ENCODE measurements around the gene CYP27A1. TPM values are rescaled to one million over a fixed set of nuclear protein-coding genes. Genes with fewer than 3 reads are reported as not detected.

CYP27A1 gene
- total RNA-seq, 1 donor from 2014 or later: 53.1 TPM

DNA sequence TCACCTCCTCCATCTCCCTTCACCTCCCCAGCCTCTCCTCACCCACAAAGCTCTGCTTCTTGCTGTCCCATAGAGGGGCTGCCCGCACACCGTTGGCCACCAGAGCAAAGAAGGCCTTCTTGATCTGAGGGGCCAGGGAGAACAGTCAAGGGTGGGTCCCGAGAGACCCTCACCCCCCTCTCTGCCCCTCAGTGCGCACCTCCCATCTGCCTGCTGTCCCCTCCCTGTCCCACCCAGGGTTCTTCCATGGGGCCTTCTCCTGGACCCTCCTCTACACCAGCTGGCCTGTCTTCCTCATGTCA is 46.5 kb downstream of the CYP27A1 start:
- H3K4me3 ChIP-seq: no peak overlapping the region
- H3K36me3 ChIP-seq: no peaks in the 10 kb centered on the region
- no peaks in the 10 kb centered on the region for H3K9me3 ChIP-seq
- H3K4me1 ChIP-seq: peaks cover 8 to 29% of the 10 kb centered on the region in 2 donors
- no peaks in the 10 kb centered on the region for H3K27me3 ChIP-seq
- TF ChIP-seq, protein P1, sequence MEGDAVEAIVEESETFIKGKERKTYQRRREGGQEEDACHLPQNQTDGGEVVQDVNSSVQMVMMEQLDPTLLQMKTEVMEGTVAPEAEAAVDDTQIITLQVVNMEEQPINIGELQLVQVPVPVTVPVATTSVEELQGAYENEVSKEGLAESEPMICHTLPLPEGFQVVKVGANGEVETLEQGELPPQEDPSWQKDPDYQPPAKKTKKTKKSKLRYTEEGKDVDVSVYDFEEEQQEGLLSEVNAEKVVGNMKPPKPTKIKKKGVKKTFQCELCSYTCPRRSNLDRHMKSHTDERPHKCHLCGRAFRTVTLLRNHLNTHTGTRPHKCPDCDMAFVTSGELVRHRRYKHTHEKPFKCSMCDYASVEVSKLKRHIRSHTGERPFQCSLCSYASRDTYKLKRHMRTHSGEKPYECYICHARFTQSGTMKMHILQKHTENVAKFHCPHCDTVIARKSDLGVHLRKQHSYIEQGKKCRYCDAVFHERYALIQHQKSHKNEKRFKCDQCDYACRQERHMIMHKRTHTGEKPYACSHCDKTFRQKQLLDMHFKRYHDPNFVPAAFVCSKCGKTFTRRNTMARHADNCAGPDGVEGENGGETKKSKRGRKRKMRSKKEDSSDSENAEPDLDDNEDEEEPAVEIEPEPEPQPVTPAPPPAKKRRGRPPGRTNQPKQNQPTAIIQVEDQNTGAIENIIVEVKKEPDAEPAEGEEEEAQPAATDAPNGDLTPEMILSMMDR (IDR thresholded peaks at IDR 0.05): no peak
- H3K27ac ChIP-seq: no peak overlapping the region
- no peak for DNase-seq (ENCODE audit: low spot score in 2 of 2)
- intact Hi-C loops (cut with DNase I): no loop called here

DNA sequence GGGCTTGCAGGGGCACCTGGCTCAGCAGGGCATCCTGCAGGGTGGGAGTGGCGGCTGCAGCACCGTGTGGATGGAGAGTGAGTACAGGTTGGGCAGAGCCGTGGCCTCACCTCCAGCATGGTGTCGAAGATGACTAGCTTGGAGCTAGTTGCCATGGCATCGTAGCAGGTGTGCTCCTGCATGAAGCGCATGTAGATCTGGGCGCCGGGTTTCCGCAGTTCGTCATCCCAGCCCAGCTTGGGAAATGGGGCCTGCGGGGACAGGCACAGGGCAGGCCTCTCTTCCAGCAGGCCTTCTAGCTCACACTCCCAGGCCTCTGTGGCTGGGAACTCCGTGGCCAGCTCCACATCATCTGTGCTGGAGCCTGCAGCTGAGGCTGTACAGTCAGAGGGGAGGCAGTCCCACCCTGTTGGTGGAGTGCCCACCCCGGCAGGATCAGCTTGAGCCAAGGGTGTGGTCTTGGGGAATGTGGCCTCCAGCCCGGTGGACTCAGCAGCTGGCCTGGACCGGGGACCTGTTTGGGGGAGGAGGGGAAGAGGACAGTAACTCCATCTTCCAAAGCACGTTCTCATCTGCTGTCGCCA is 48.0 kb downstream of the CYP27A1 start:
- intact Hi-C loops (cut with DNase I): loop anchor here (5.0 kb wide), 2 partner anchors 98 to 118 kb away; partner anchors contain the start of gene TTLL4
- H3K27ac ChIP-seq: peak overlapping the region; percentile 80 to 83
- peaks cover 8 to 29% of the 10 kb centered on the region in 2 donors for H3K4me1 ChIP-seq
- TF ChIP-seq, protein P1 (IDR thresholded peaks at IDR 0.05): no peak
- DNase-seq (ENCODE audit: low spot score in 2 of 2): peak in 1 of 2 donors; percentile 78
- H3K9me3 ChIP-seq: no peaks in the 10 kb centered on the region
- H3K4me3 ChIP-seq: no peak overlapping the region
- no peaks in the 10 kb centered on the region for H3K27me3 ChIP-seq
- no peaks in the 10 kb centered on the region for H3K36me3 ChIP-seq

DNA sequence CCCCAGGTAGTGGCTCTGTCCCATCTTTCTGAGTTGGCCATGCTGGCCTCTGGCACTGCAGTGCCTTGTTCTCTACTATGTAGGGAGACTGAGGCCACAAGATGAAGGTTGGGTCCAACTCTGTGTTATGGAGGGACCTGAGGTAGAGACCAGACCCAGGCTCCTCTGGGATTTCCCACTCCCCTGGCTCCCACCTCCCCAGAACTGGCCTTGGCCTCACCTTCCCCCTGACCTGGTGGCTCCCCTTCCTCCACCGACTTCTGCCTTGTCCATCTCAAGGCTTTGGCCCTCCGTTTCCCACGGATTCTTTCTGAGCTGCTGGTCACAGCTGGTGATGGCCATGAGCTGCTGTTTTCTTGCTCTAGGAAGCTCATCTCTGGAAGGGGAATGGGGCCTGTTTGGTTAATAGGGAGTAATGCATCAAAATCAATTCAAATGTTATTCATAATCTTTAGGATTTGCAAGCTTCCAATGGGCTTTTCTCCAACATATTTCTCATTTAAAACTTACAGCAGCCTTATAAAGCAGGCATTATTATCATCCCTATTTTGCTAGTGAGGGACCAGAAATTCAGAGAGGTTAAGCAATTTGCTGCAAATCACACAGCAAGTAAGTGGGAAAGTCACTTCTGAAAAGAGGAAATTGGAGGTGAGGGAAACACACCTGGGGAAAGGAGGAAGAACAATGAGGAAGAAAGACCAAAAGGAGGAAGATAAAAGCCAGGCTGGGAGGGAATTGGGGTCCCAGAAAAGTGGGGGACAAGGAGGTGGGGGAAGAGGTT is 48.8 kb downstream of the CYP27A1 start:
- no peaks in the 10 kb centered on the region for H3K27me3 ChIP-seq
- DNase-seq (ENCODE audit: low spot score in 2 of 2): peak in 1 of 2 donors; percentile 16
- H3K4me1 ChIP-seq: peaks cover 8 to 29% of the 10 kb centered on the region in 2 donors
- no peaks in the 10 kb centered on the region for H3K9me3 ChIP-seq
- peak overlapping the region; percentile 80 to 83 for H3K27ac ChIP-seq
- H3K36me3 ChIP-seq: no peaks in the 10 kb centered on the region
- TF ChIP-seq, protein P1 (IDR thresholded peaks at IDR 0.05): no peak
- intact Hi-C loops (cut with DNase I): loop anchor here (5.0 kb wide), 2 partner anchors 98 to 118 kb away; partner anchors contain the start of gene TTLL4
- no peak overlapping the region for H3K4me3 ChIP-seq

DNA sequence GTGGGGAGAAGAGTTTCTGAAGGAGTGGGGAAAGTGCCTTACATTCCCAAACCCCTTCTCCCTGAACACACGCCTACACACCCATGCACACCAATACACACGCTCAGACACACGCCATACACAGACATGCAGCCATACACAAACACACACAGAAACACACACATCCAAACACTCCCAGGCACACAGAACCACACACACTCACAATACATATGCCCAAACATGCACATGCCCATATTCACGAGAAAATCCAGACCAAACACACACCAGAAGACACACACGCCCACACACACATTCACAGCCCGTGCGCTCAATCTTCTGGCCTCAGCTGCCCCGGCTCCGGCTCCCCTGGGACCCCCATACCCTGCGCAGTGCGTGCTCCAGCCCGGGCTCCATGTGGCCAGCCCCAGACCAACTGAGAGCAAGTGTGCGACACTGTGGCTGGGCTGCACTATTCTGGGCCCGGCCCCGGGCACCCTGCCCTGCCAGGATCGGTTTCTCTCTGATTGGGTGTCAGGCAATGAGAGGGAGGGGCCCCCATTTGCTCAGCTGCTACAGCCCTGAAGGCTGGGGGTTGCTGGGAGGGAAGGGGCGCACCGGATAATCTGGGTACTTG is 49.5 kb downstream of the CYP27A1 start, which contains the start of gene PRKAG3:
PRKAG3 (minus strand) TSS at position 426 of the 613 bp plus-strand sequence.
- peak within 1 kb of the TSS; percentile 80 to 83 for H3K27ac ChIP-seq
- peak; percentile 26 to 80 for DNase-seq (ENCODE audit: low spot score in 2 of 2)
- TF ChIP-seq, protein P1 (IDR thresholded peaks at IDR 0.05): no peak
- H3K27me3 ChIP-seq: no peaks in the 10 kb centered on the region
- no peak within 1 kb of the TSS for H3K4me3 ChIP-seq
- no peaks in the 10 kb centered on the region for H3K9me3 ChIP-seq
- intact Hi-C loops (cut with DNase I): loop anchor here (5.0 kb wide), 2 partner anchors 99 to 119 kb away; partner anchors contain the start of gene TTLL4
- H3K36me3 ChIP-seq: no peaks in the 10 kb centered on the region
- peaks cover 8 to 29% of the 10 kb centered on the region in 2 donors for H3K4me1 ChIP-seq

DNA sequence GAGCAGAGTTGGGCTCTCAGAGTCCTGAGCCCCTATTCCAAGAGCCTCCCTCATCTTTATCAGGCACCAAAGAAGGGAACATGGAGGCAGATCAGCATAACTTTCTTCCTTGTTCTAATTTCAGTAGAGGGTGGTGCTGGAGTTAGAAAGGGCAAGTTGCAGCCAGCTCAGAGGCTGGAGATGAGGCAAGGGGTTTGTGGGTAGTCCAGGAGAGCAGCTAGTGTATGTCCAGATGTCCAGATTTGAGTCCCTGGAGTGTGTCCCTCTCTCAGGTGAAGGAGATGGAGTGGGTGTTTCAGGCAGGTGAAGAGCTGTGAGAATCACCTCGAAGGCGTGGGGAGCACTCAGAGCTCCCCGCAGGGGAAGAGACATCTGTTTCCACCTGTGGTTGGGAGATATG is 50.1 kb downstream of the CYP27A1 start:
- no peak overlapping the region for H3K4me3 ChIP-seq
- intact Hi-C loops (cut with DNase I): loop anchor here (1.0 to 5.0 kb wide), 3 partner anchors 26 to 120 kb away; partner anchors contain the start of gene TTLL4

More for the DNA sequence above, 50.1 kb downstream of the CYP27A1 start:
- no peak for DNase-seq (ENCODE audit: low spot score in 2 of 2)
- TF ChIP-seq, protein P1 (IDR thresholded peaks at IDR 0.05): no peak
- Histone ChIP-seq H3K9me3 (no peaks in the 10 kb centered on the region), H3K36me3 (no peaks in the 10 kb centered on the region), H3K27me3 (no peaks in the 10 kb centered on the region), H3K4me1 (peaks cover 8 to 29% of the 10 kb centered on the region in 2 donors), H3K27ac (peak overlapping the region; percentile 80 to 83)
